Bronchial epithelial cell (primary cell): ENCODE data around the gene CKS1B. TPM values are rescaled to one million over a fixed set of nuclear protein-coding genes. Genes with fewer than 3 reads are reported as not detected.

Experiments used
- DNase-seq: peaks from one replicate; pipeline ENCODE4 v3.0.0-alpha.2; 2010; ENCODE audit warnings: low read depth
- FAIRE-seq: peaks from 2 replicates; lab custom pipeline; 2011; peaks lifted over from hg19 to GRCh38; lab: Jason Lieb, UNC
- H3K27me3 ChIP-seq: 2 replicates; pipeline ENCODE4 v1.5.1; 2011; ENCODE audit warnings: low read length; ENCODE audit not compliant: control insufficient read depth, insufficient read depth
- H3K36me3 ChIP-seq: 2 replicates; pipeline ENCODE4 v1.5.1; 2011; ENCODE audit warnings: low read length; ENCODE audit not compliant: control insufficient read depth, insufficient read depth
- H3K4me3 ChIP-seq: 2 replicates; pipeline ENCODE4 v1.5.1; 2011; ENCODE audit warnings: mild to moderate bottlenecking, low read depth, low read length, control low read depth
- CTCF ChIP-seq: IDR thresholded peaks from 2 replicates; pipeline ENCODE4 v1.5.1; 2011; ENCODE audit warnings: mild to moderate bottlenecking, moderate library complexity, low read length, control low read depth, inconsistent platforms; ENCODE audit not compliant: insufficient read depth, severe bottlenecking
- total RNA-seq: library from RNA; depleted of rRNA; stranded (reverse); fragments of >200 nt; gene quantifications from 2 replicates; pipeline ENCODE4 v1.2.1, GENCODE V29; 2014

The CKS1B gene
- total RNA-seq, 1 donor from 2014 or later: 56.3 TPM

GRCh38 chr1:154970631-154971340, 3.7 kb upstream of the CKS1B start, which contains the start of gene SHC1:
TSS of gene SHC1 (minus strand) at chr1:154970747. CDS start at chr1:154970526, 221 bp downstream.
- DNase-seq (peak; percentile 87), FAIRE-seq (no peak)
- H3K4me3 ChIP-seq: peak within 1 kb of the TSS; percentile 74
- H3K36me3 ChIP-seq: peaks cover 29% of the 10 kb centered on the region
- H3K27me3 ChIP-seq: no peaks in the 10 kb centered on the region
- no peak for TF ChIP-seq CTCF

DNA sequence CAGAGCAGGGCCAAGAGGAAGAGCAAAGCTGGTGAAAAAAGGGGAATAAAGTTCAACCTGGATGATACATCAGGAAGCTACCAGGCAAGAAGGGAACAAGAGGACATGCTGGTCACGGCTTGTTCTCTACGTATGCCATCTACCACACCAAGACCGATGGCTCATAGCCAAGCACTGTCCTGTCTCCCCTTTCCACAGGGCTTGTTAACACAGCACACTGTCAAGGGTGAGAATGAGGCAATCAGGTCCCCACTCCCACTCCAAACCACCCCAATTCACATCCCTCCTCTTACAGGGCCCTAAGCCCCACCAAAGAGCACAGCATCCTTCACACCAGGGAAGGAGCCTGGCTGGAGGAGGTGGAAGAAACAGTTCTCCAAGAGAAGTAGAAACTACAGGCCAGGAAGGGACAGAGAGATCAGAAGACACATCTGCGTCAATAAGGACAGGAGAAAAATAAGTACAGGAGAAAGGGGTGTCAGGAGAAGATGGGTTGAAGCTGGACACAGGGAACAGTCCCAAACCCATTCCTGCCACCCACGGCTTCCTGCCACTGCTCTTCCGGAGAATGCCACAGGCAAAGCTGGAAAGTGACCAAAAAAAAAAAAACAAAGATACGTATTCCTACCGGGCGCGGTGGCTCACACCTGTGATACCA, 3.0 kb upstream of the CKS1B start:
- peak overlapping the region; percentile 74 for H3K4me3 ChIP-seq

DNA sequence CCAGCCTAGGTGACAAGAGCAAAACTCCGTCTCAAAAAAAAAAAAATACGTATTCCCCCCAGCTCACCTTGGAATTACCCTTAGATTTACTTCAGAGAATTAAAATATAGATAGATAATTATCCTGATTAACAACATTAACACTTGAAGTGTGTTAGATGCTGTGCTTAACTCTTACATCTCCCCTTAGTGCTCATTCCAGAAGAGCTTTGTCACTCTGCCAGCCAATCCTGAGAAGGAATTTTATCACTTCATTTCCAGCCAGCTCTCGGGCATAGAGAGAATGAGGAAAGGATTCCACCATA, 2.3 kb upstream of the CKS1B start:
- Histone ChIP-seq H3K36me3 (peaks cover 15% of the 10 kb centered on the region), H3K27me3 (no peaks in the 10 kb centered on the region), H3K4me3 (no peak overlapping the region)
- FAIRE-seq (no peak), DNase-seq (no peak)
- TF ChIP-seq CTCF: no peak

More for the DNA sequence above, 3.0 kb upstream of the CKS1B start:
- Histone ChIP-seq H3K36me3 (peaks cover 22% of the 10 kb centered on the region), H3K27me3 (no peaks in the 10 kb centered on the region)
- DNase-seq (peak; percentile 94), FAIRE-seq (no peak)
- TF ChIP-seq CTCF: no peak

- peak overlapping the region; percentile 59 for H3K4me3 ChIP-seq
- FAIRE-seq: no peak
- peaks cover 11% of the 10 kb centered on the region for H3K36me3 ChIP-seq
- DNase-seq: peak; percentile 98
- TF ChIP-seq CTCF: no peak
- no peaks in the 10 kb centered on the region for H3K27me3 ChIP-seq
Measured at GRCh38 chr1:154972517-154973343, 1.8 kb upstream of the CKS1B start.

DNA sequence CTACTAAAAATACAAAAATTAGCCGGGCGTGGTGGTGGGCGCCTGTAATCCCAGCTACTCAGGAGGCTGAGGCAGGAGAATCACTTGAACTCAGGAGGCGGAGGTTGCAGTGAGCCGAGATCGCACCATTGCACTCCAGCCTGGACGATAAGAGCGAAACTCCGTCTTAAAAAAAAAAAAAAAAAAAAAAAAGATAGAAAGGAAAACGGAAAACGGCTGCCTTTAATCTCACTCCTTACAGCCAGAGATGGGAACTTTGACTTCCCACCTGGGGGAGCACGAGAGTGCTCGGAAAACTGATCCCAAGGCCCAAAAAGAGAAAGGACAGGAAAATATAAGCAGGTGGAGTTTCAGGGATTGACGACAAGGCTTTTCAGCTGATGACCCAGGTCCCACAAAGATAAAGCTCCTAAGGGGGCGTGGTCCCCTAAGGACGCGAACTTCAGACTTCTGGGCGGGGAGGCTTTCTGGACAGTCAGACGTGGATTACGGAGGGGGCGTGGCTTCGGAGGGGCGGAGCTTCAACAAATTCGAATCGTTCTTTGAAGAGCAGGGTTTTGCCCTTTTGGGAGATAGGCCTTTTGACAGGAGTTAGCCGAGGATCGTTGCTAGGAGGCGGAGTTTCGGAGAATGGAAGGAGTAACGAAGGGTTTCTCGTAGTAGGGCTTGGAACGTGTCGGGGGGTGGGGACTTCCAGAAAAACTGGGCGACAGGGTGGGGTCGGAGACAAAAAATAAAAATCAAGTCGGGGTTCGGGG, 958 bp upstream of the CKS1B start:
- Histone ChIP-seq H3K4me3 (peak overlapping the region; percentile 59), H3K36me3 (peaks cover 5% of the 10 kb centered on the region), H3K27me3 (no peaks in the 10 kb centered on the region)
- FAIRE-seq: peak; percentile 72
- TF ChIP-seq CTCF: peak; percentile 27
- DNase-seq: peak; percentile 97
